HepG2 (cell line): ENCODE data around the gene SLCO4A1. TPM values are rescaled to one million over a fixed set of nuclear protein-coding genes. Genes with fewer than 3 reads are reported as not detected.
A peak's percentile ranks its signal among the peaks of the same experiment; 100 is the strongest.

Source experiments
- AKAP8 ChIP-seq: sonication (generic); formaldehyde crosslinking; IDR thresholded peaks from 2 replicates; pipeline ENCODE4 v1.5.1; 2020; ENCODE audit warnings: mild to moderate bottlenecking, missing genetic modification reagents
- BCL3 ChIP-seq: sonication (generic); formaldehyde crosslinking; IDR thresholded peaks from 2 replicates; pipeline ENCODE4 v1.5.1; 2020; ENCODE audit warnings: mild to moderate bottlenecking, missing genetic modification reagents, moderate library complexity
- CCAR2 ChIP-seq: fragments of 200-400 bp; formaldehyde crosslinking; optimal IDR thresholded peaks from 2 replicates; pipeline ENCODE3; 2018; ENCODE audit warnings: low read depth, mild to moderate bottlenecking, low read length, moderate library complexity
- HMG20A ChIP-seq: IDR thresholded peaks from 2 replicates; pipeline ENCODE4 v1.6.1; 2016; ENCODE audit warnings: borderline replicate concordance
- KDM1A ChIP-seq: IDR thresholded peaks from 2 replicates; pipeline ENCODE4 v1.6.1; 2016; ENCODE audit warnings: missing compliant biosample characterization
- KLF12 ChIP-seq: sonication (generic); formaldehyde crosslinking; IDR thresholded peaks from 2 replicates; pipeline ENCODE4 v1.4.0; 2020; ENCODE audit warnings: missing genetic modification reagents, borderline replicate concordance
- REL ChIP-seq: sonication (generic); formaldehyde crosslinking; conservative IDR thresholded peaks from 2 replicates; pipeline ENCODE4 v1.8.0; 2022; ENCODE audit warnings: mild to moderate bottlenecking, missing genetic modification reagents, moderate library complexity
- SATB2 ChIP-seq: sonication (generic); formaldehyde crosslinking; IDR thresholded peaks from 2 replicates; pipeline ENCODE4 v1.5.0; 2020; ENCODE audit warnings: missing genetic modification reagents
- SMARCC2 ChIP-seq: fragments of 450-650 bp; IDR thresholded peaks from 2 replicates; pipeline ENCODE4 v1.6.1; 2017; ENCODE audit warnings: antibody characterized with exemption, mild to moderate bottlenecking
- YEATS2 ChIP-seq: sonication (generic); formaldehyde crosslinking; IDR thresholded peaks from 2 replicates; pipeline ENCODE4 v1.4.0; 2020; ENCODE audit warnings: missing genetic modification reagents, borderline replicate concordance
- ZBTB14 ChIP-seq: sonication (generic); formaldehyde crosslinking; IDR thresholded peaks from 2 replicates; pipeline ENCODE4 v1.4.0; 2020; ENCODE audit warnings: missing genetic modification reagents
- ZFX ChIP-seq: sonication (generic); formaldehyde crosslinking; IDR thresholded peaks from 2 replicates; pipeline ENCODE4 v1.4.0; 2020; ENCODE audit warnings: mild to moderate bottlenecking, low read depth, missing genetic modification reagents, moderate library complexity
- ZFY ChIP-seq: sonication (generic); formaldehyde crosslinking; IDR thresholded peaks from 2 replicates; pipeline ENCODE4 v1.4.0; 2020; ENCODE audit warnings: missing genetic modification reagents
- ZNF232 ChIP-seq: sonication (generic); formaldehyde crosslinking; IDR thresholded peaks from 2 replicates; pipeline ENCODE4 v1.4.0; 2020; ENCODE audit warnings: missing genetic modification reagents, borderline replicate concordance
- ZNF367 ChIP-seq: sonication (generic); formaldehyde crosslinking; IDR thresholded peaks from 2 replicates; pipeline ENCODE4 v1.4.0; 2020; ENCODE audit warnings: missing genetic modification reagents, borderline replicate concordance
- ZNF564 ChIP-seq: sonication (generic); formaldehyde crosslinking; IDR thresholded peaks from 2 replicates; pipeline ENCODE4 v1.8.1; 2023; ENCODE audit warnings: mild to moderate bottlenecking, missing genetic modification reagents
- ZNF687 ChIP-seq: sonication (generic); formaldehyde crosslinking; IDR thresholded peaks from 2 replicates; pipeline ENCODE4 v1.5.1; 2020; ENCODE audit warnings: mild to moderate bottlenecking, missing genetic modification reagents, moderate library complexity
- ZNF788 ChIP-seq: sonication (generic); formaldehyde crosslinking; IDR thresholded peaks from 2 replicates; pipeline ENCODE4 v1.5.0; 2020; ENCODE audit warnings: mild to moderate bottlenecking, missing genetic modification reagents, borderline replicate concordance
- polyA plus RNA-seq, 8 experiments: library from polyadenylated mRNA; depleted of rRNA in 3 of 8; stranded (reverse) in 7 of 8; unstranded in 1 of 8; fragments of >200 nt; fragmentation: Illumina TruSeq in 4 of 8; extraction: Trizol in 4 of 8; gene quantifications; 2 replicates each; pipeline versions ENCODE4 v1.2.1 to v1.2.3, GENCODE V29; 2011 to 2016; ENCODE audit warnings: low read depth in 4 of 8, missing spikeins in 1 of 8, mixed read lengths in 1 of 8; ENCODE audit not compliant: insufficient read depth in 1 of 8
- total RNA-seq, 5 experiments: library from RNA; depleted of rRNA; stranded (reverse); fragments of >200 nt; fragmentation: Illumina TruSeq; extraction: Trizol; gene quantifications; 2 replicates each; pipeline ENCODE4 v1.2.3, GENCODE V29; 2016; ENCODE audit warnings: low read depth in 1 of 5
- TF ChIP-seq, protein P1 (sequence below): sonication (generic); formaldehyde crosslinking; IDR thresholded peaks from 2 replicates; pipeline ENCODE4 v1.8.1; 2023; ENCODE audit warnings: missing genetic modification reagents, mild to moderate bottlenecking, borderline replicate concordance
- TF ChIP-seq, protein P2 (sequence below): sonication (generic); formaldehyde crosslinking; IDR thresholded peaks from 2 replicates; pipeline ENCODE4 v1.5.0; 2020; ENCODE audit warnings: mild to moderate bottlenecking, missing genetic modification reagents
- TF ChIP-seq, protein P3 (sequence below): sonication (generic); formaldehyde crosslinking; IDR thresholded peaks from 2 replicates; pipeline ENCODE4 v1.5.0; 2020; ENCODE audit warnings: missing genetic modification reagents, mild to moderate bottlenecking, borderline replicate concordance

The SLCO4A1 gene
- total and polyA plus RNA-seq, 2 of the 13 experiments (the other 11 are each of a cell fraction or from before 2014, with no cell fraction given), result 55.5 to 112 TPM

GRCh38 chr20:62638679-62639406, 3.5 kb upstream of the SLCO4A1 start (continued):
- TF ChIP-seq ZFX (peak; percentile 54), YEATS2 (CRISPR knock-in tag) (no peak), ZNF232 (CRISPR knock-in tag) (peak; percentile 58; the same call in 1 of the 2 replicates), AKAP8 (CRISPR knock-in tag) (no peak), ZNF564 (CRISPR knock-in tag) (0 out of 2 replicates have a peak, but pooled peaks have one; percentile 30), KDM1A (CRISPR knock-in tag) (no peak), BCL3 (CRISPR knock-in tag) (no peak), ZNF367 (CRISPR knock-in tag) (no peak), ZNF788 (CRISPR knock-in tag) (0 out of 2 replicates have a peak, but pooled peaks have one; percentile 11), CCAR2 (no peak), HMG20A (CRISPR knock-in tag) (no peak), ZNF687 (CRISPR knock-in tag) (peak; percentile 51; the same call in 1 of the 2 replicates), REL (CRISPR knock-in tag) (no peak), KLF12 (CRISPR knock-in tag) (no peak), SMARCC2 (no peak), SATB2 (CRISPR knock-in tag) (no peak), ZFY (CRISPR knock-in tag) (peak; percentile 50; the same call in 1 of the 2 replicates), ZBTB14 (CRISPR knock-in tag) (no peak)
- TF ChIP-seq, protein P1, sequence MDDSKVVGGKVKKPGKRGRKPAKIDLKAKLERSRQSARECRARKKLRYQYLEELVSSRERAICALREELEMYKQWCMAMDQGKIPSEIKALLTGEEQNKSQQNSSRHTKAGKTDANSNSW (CRISPR knock-in tag), result no peak
- TF ChIP-seq, protein P2, sequence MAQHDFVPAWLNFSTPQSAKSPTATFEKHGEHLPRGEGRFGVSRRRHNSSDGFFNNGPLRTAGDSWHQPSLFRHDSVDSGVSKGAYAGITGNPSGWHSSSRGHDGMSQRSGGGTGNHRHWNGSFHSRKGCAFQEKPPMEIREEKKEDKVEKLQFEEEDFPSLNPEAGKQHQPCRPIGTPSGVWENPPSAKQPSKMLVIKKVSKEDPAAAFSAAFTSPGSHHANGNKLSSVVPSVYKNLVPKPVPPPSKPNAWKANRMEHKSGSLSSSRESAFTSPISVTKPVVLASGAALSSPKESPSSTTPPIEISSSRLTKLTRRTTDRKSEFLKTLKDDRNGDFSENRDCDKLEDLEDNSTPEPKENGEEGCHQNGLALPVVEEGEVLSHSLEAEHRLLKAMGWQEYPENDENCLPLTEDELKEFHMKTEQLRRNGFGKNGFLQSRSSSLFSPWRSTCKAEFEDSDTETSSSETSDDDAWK (CRISPR knock-in tag), result no peak
- TF ChIP-seq, protein P3, sequence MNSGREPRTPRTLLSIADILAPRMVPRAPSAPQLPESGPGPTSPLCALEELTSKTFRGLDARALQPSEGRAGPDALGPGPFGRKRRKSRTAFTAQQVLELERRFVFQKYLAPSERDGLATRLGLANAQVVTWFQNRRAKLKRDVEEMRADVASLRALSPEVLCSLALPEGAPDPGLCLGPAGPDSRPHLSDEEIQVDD (CRISPR knock-in tag), result no peak
